SU-DHL-6 (cell line): ENCODE measurements around the gene RGS17.

ENCODE experiments used
- H2AFZ ChIP-seq: fragments of 200-600 bp; sonication (generic); 2 replicates; pipeline ENCODE4 v1.6.1; 2014; ENCODE audit warnings: low read depth, mild to moderate bottlenecking, moderate library complexity, mixed read lengths, antibody characterized with exemption, low read length; ENCODE audit not compliant: severe bottlenecking
- H3F3A ChIP-seq: fragments of 200-600 bp; shearing (Covaris generic); 2 replicates; pipeline ENCODE4 v1.6.0; 2016; ENCODE audit warnings: antibody characterized with exemption, mild to moderate bottlenecking; ENCODE audit not compliant: insufficient read depth
- H3K27ac ChIP-seq: fragments of 200-600 bp; sonication (generic); 2 replicates; pipeline ENCODE4 v1.5.1; 2016; ENCODE audit warnings: low read depth, mild to moderate bottlenecking, low read length, moderate library complexity, mixed read lengths
- H3K27me3 ChIP-seq: fragments of 200-600 bp; sonication (generic), shearing (Covaris generic); 2 replicates; pipeline ENCODE4 v1.6.0; 2014; ENCODE audit warnings: mild to moderate bottlenecking, low read length
- H3K36me3 ChIP-seq: fragments of 200-600 bp; sonication (generic); 2 replicates; pipeline ENCODE4 v1.6.1; 2014; ENCODE audit warnings: mild to moderate bottlenecking, low read length, mixed read lengths
- H3K4me2 ChIP-seq: fragments of 300-600, 200-600 bp; shearing (Covaris generic), sonication (generic); 2 replicates; pipeline ENCODE4 v1.6.0; 2014; ENCODE audit warnings: low read length, low read depth, mild to moderate bottlenecking; ENCODE audit not compliant: poor library complexity, severe bottlenecking
- H3K4me3 ChIP-seq: fragments of 200-600 bp; sonication (generic); 2 replicates; pipeline ENCODE4 v1.5.1; 2014; ENCODE audit warnings: antibody characterized with exemption, low read length, mild to moderate bottlenecking, mixed read lengths; ENCODE audit not compliant: insufficient read depth, poor library complexity, severe bottlenecking
- H3K79me2 ChIP-seq: fragments of 200-600 bp; sonication (generic); 2 replicates; pipeline ENCODE4 v1.6.1; 2014; ENCODE audit warnings: mild to moderate bottlenecking, low read length, moderate library complexity; ENCODE audit not compliant: insufficient read depth
- H3K9ac ChIP-seq: fragments of 200-600 bp; sonication (generic); 2 replicates; pipeline ENCODE4 v1.7.0; 2014; ENCODE audit warnings: mild to moderate bottlenecking, low read length
- H3K9me2 ChIP-seq: fragments of 200-600 bp; sonication (generic); replicated peaks from 2 replicates; pipeline ENCODE4 v1.6.1; 2014; ENCODE audit warnings: low read length; ENCODE audit not compliant: insufficient read depth
- H3K9me3 ChIP-seq: fragments of 200-600 bp; sonication (generic); 2 replicates; pipeline ENCODE4 v1.6.1; 2014; ENCODE audit warnings: low read length, mixed read lengths; ENCODE audit not compliant: insufficient read depth
- H4K20me1 ChIP-seq: fragments of 200-600 bp; sonication (generic); 2 replicates; pipeline ENCODE4 v1.6.1; 2014; ENCODE audit warnings: low read depth, mild to moderate bottlenecking, antibody characterized with exemption, low read length, moderate library complexity, mixed read lengths
- EZH2phosphoT487 ChIP-seq: fragments of 200-600 bp; sonication (generic), shearing (Covaris generic); conservative IDR thresholded peaks from 2 replicates; pipeline ENCODE4 v1.6.1; 2018; ENCODE audit warnings: mild to moderate bottlenecking, antibody characterized with exemption, low read length, moderate library complexity, mixed read lengths
- TF ChIP-seq, protein P1 (sequence below): fragments of 200-600 bp; sonication (generic); IDR thresholded peaks from one replicate; pipeline ENCODE4 v1.5.1; 2017; ENCODE audit warnings: antibody characterized with exemption, mild to moderate bottlenecking, low read length, moderate library complexity; ENCODE audit not compliant: insufficient read depth, poor library complexity, severe bottlenecking

The RGS17 gene

GRCh38 chr6:153044295-153044694, 86.8 kb downstream of the RGS17 start:
- Histone ChIP-seq H3K9me3 (no peaks in the 10 kb centered on the region), H3K27me3 (no peaks in the 10 kb centered on the region), H3K9me2 (no peaks in the 10 kb centered on the region), H3K9ac (no peak overlapping the region), H3K27ac (no peak overlapping the region), H3K4me2 (no peak overlapping the region), H4K20me1 (no peaks in the 10 kb centered on the region), H3F3A (no peaks in the 10 kb centered on the region), H3K79me2 (no peaks in the 10 kb centered on the region), H2AFZ (no peak overlapping the region), H3K36me3 (no peaks in the 10 kb centered on the region), H3K4me3 (no peak overlapping the region)
- TF ChIP-seq, protein P1, sequence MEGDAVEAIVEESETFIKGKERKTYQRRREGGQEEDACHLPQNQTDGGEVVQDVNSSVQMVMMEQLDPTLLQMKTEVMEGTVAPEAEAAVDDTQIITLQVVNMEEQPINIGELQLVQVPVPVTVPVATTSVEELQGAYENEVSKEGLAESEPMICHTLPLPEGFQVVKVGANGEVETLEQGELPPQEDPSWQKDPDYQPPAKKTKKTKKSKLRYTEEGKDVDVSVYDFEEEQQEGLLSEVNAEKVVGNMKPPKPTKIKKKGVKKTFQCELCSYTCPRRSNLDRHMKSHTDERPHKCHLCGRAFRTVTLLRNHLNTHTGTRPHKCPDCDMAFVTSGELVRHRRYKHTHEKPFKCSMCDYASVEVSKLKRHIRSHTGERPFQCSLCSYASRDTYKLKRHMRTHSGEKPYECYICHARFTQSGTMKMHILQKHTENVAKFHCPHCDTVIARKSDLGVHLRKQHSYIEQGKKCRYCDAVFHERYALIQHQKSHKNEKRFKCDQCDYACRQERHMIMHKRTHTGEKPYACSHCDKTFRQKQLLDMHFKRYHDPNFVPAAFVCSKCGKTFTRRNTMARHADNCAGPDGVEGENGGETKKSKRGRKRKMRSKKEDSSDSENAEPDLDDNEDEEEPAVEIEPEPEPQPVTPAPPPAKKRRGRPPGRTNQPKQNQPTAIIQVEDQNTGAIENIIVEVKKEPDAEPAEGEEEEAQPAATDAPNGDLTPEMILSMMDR = no peak
- TF ChIP-seq EZH2phosphoT487 = no peak

DNA sequence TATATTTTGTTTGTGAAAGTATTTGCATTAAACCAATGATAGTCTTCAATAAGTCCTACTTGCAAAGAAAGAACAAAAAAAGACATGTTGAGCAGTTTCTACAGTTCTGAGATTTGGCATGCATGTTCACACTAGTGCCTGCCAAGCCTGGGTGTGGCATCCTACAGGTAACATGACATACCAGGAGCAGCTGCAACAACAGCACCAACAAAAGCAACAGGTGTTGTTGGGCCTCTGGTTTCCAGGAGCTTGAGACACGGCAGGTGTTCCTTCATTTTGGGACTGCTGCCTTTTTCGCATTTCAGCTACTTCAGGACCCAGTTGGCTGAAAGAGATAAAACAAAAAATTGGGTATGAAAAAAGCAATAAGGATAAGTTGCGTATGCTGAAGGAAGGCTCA, 87.4 kb downstream of the RGS17 start:
- no peaks in the 10 kb centered on the region for H4K20me1 ChIP-seq
- H3K36me3 ChIP-seq = no peaks in the 10 kb centered on the region
- H3K27ac ChIP-seq = no peak overlapping the region
- H3K79me2 ChIP-seq = no peaks in the 10 kb centered on the region
- no peaks in the 10 kb centered on the region for H3F3A ChIP-seq
- no peaks in the 10 kb centered on the region for H3K9me3 ChIP-seq
- no peaks in the 10 kb centered on the region for H3K27me3 ChIP-seq
- no peak overlapping the region for H3K9ac ChIP-seq
- no peak overlapping the region for H2AFZ ChIP-seq
- TF ChIP-seq, protein P1 = no peak
- no peak for TF ChIP-seq EZH2phosphoT487
- H3K4me2 ChIP-seq = no peak overlapping the region
- no peaks in the 10 kb centered on the region for H3K9me2 ChIP-seq
- no peak overlapping the region for H3K4me3 ChIP-seq

DNA sequence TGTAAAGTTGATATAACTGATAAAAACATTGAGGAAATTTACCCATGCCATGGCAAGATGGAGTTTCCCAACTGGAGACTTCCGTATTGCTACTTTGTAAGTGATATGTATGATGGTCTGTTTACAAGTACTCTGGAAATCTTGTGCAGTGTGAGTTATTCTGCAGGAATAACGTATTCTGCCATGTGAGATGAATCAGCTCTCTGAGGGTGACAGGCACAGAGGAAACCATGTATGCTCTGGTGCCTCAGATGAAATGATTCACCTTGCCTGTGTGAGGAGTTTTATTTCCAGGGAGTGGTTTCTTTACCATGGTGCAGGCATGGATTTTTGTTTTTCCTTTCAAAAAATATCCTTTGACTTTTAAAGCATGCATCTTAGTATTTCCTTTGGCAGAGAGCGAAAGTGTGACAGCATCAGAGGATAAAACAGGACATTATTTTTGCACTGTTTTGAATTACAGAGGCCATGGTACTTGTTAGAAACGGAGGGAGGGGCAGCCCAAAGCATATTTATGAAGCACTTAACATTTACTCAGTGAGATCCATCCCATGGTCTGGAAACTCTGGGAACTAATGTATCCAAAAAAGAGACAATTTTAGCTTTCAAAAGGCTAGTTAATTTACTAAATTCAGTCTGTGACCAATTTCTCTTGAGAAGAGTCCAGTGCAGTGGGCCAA, 92.6 kb downstream of the RGS17 start:
- Histone ChIP-seq H3K79me2 (no peaks in the 10 kb centered on the region), H3F3A (no peaks in the 10 kb centered on the region), H4K20me1 (no peaks in the 10 kb centered on the region), H3K27me3 (no peaks in the 10 kb centered on the region), H3K9me2 (no peaks in the 10 kb centered on the region), H2AFZ (no peak overlapping the region), H3K4me2 (no peak overlapping the region), H3K36me3 (no peaks in the 10 kb centered on the region), H3K9me3 (no peaks in the 10 kb centered on the region), H3K4me3 (no peak overlapping the region), H3K9ac (no peak overlapping the region), H3K27ac (no peak overlapping the region)
- TF ChIP-seq, protein P1 = no peak
- no peak for TF ChIP-seq EZH2phosphoT487
